Measurements from ENCODE around the gene CBARP. TPM values are rescaled to one million over a fixed set of nuclear protein-coding genes. Genes with fewer than 3 reads are reported as not detected.

The CBARP gene
- total and polyA plus RNA-seq, 2 of the 13 experiments (the other 11 are each of a cell fraction or from before 2014, with no cell fraction given) = 1.2 to 1.4 TPM

DNA sequence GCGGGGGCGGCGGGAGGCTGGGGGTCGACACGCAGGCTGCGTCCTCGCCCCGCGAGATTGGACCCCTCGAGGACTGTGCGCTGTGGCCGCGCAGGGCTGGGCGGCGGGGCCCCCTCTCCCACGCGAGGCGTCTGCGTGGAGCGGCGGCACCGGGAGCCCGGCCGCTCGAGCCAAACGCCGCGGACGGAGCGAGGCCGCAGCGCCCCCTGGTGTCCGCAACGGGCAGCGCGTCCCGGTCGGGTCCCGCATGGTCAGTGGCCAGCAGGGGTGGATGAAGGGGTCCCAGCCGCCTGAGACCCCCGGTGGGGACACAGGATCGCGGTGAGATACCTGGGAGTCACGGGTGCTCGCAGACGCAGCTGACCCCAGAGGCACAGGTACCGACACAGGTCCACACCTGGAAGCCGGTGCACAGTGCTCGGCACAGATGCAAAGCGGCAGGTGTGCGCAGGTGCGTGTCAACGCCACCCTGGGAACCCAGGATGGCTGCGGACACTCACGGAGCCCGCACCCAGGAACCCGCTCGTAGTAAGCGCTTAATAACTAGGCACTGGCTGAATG lies 29.2 kb upstream of the CBARP start (continued):
- TF ChIP-seq, protein P1, sequence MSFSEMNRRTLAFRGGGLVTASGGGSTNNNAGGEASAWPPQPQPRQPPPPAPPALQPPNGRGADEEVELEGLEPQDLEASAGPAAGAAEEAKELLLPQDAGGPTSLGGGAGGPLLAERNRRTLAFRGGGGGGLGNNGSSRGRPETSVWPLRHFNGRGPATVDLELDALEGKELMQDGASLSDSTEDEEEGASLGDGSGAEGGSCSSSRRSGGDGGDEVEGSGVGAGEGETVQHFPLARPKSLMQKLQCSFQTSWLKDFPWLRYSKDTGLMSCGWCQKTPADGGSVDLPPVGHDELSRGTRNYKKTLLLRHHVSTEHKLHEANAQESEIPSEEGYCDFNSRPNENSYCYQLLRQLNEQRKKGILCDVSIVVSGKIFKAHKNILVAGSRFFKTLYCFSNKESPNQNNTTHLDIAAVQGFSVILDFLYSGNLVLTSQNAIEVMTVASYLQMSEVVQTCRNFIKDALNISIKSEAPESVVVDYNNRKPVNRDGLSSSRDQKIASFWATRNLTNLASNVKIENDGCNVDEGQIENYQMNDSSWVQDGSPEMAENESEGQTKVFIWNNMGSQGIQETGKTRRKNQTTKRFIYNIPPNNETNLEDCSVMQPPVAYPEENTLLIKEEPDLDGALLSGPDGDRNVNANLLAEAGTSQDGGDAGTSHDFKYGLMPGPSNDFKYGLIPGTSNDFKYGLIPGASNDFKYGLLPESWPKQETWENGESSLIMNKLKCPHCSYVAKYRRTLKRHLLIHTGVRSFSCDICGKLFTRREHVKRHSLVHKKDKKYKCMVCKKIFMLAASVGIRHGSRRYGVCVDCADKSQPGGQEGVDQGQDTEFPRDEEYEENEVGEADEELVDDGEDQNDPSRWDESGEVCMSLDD (CRISPR knock-in tag; IDR thresholded peaks at IDR 0.05; ENCODE audit: borderline replicate concordance) = no peak; the same call in 1 of the 2 replicates
- TF ChIP-seq, protein P2, sequence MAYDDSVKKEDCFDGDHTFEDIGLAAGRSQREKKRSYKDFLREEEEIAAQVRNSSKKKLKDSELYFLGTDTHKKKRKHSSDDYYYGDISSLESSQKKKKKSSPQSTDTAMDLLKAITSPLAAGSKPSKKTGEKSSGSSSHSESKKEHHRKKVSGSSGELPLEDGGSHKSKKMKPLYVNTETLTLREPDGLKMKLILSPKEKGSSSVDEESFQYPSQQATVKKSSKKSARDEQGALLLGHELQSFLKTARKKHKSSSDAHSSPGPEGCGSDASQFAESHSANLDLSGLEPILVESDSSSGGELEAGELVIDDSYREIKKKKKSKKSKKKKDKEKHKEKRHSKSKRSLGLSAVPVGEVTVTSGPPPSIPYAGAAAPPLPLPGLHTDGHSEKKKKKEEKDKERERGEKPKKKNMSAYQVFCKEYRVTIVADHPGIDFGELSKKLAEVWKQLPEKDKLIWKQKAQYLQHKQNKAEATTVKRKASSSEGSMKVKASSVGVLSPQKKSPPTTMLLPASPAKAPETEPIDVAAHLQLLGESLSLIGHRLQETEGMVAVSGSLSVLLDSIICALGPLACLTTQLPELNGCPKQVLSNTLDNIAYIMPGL (CRISPR knock-in tag; IDR thresholded peaks at IDR 0.05; ENCODE audit: borderline replicate concordance in 1 of 2, low read depth in 1 of 2) = 0 out of 4 replicates have a peak, but pooled peaks have one; percentile 48 to 52
- TF ChIP-seq, protein P3, sequence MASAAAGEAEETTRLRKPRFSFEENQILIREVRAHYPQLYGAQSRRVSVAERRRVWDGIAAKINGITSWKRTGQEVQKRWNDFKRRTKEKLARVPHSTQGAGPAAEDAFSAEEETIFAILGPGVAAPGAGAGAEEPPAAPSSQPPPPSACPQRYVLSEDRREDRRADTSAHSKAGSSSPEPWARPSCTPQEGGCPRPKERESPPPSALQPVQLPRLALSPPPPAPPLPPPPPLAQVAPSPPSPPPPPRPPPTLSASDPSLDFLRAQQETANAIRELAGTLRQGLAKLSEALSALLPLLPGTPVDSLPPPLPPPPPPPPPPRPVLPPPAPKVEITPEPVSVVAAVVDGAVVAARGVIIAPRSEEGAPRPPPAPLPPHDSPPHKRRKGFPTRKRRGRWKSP (CRISPR knock-in tag; IDR thresholded peaks at IDR 0.05) = no peak
- TF ChIP-seq RAD21 (CRISPR knock-in tag; IDR thresholded peaks at IDR 0.05) = peak; percentile 98
- TF ChIP-seq, protein P4, sequence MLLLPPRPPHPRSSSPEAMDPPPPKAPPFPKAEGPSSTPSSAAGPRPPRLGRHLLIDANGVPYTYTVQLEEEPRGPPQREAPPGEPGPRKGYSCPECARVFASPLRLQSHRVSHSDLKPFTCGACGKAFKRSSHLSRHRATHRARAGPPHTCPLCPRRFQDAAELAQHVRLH (CRISPR knock-in tag; IDR thresholded peaks at IDR 0.05; ENCODE audit: borderline replicate concordance, low read depth) = 0 out of 2 replicates have a peak, but pooled peaks have one; percentile 28
- TF ChIP-seq GPN1 (CRISPR knock-in tag; IDR thresholded peaks at IDR 0.05; ENCODE audit: borderline replicate concordance) = no peak
- TF ChIP-seq MAZ (IDR thresholded peaks at IDR 0.05; ENCODE audit: borderline replicate concordance, low read depth, low read length) = 0 out of 2 replicates have a peak, but pooled peaks have one; percentile 5
- TF ChIP-seq MAZ (CRISPR knock-in tag; IDR thresholded peaks at IDR 0.05; ENCODE audit: low read depth) = peak; percentile 82
- TF ChIP-seq, protein P5, sequence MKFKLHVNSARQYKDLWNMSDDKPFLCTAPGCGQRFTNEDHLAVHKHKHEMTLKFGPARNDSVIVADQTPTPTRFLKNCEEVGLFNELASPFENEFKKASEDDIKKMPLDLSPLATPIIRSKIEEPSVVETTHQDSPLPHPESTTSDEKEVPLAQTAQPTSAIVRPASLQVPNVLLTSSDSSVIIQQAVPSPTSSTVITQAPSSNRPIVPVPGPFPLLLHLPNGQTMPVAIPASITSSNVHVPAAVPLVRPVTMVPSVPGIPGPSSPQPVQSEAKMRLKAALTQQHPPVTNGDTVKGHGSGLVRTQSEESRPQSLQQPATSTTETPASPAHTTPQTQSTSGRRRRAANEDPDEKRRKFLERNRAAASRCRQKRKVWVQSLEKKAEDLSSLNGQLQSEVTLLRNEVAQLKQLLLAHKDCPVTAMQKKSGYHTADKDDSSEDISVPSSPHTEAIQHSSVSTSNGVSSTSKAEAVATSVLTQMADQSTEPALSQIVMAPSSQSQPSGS (CRISPR knock-in tag; IDR thresholded peaks at IDR 0.05) = no peak
- TF ChIP-seq ZNF136 (CRISPR knock-in tag; IDR thresholded peaks at IDR 0.05; ENCODE audit: low read depth) = no peak
- TF ChIP-seq POLR2G (IDR thresholded peaks at IDR 0.05; ENCODE audit: low read depth, low read length) = no peak
- TF ChIP-seq, protein P6, sequence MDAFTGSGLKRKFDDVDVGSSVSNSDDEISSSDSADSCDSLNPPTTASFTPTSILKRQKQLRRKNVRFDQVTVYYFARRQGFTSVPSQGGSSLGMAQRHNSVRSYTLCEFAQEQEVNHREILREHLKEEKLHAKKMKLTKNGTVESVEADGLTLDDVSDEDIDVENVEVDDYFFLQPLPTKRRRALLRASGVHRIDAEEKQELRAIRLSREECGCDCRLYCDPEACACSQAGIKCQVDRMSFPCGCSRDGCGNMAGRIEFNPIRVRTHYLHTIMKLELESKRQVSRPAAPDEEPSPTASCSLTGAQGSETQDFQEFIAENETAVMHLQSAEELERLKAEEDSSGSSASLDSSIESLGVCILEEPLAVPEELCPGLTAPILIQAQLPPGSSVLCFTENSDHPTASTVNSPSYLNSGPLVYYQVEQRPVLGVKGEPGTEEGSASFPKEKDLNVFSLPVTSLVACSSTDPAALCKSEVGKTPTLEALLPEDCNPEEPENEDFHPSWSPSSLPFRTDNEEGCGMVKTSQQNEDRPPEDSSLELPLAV (CRISPR knock-in tag; conservative IDR thresholded peaks at IDR 0.05; ENCODE audit: low read depth) = no peak
- TF ChIP-seq THAP11 (CRISPR knock-in tag; IDR thresholded peaks at IDR 0.05) = 0 out of 2 replicates have a peak, but pooled peaks have one; percentile 12
- TF ChIP-seq GATAD2A (CRISPR knock-in tag; IDR thresholded peaks at IDR 0.05) = no peak
- no peak for TF ChIP-seq ZNF652 (CRISPR knock-in tag; IDR thresholded peaks at IDR 0.05; ENCODE audit: borderline replicate concordance, low read depth)
- no peak for TF ChIP-seq ZNF614 (CRISPR knock-in tag; IDR thresholded peaks at IDR 0.05; ENCODE audit: borderline replicate concordance)
- no peak for TF ChIP-seq ZFP36 (IDR thresholded peaks at IDR 0.05; ENCODE audit: borderline replicate concordance, low read depth, low read length, partially characterized antibody)
- TF ChIP-seq TBX3 (IDR thresholded peaks at IDR 0.05; ENCODE audit: borderline replicate concordance) = no peak
- peak; percentile 47 for TF ChIP-seq MEIS2 (CRISPR knock-in tag; IDR thresholded peaks at IDR 0.05)
